Panc1 (cell line): ENCODE results near the gene DHDH.

Experiments used
- CTCF ChIP-seq: fragments of 450-650 bp; IDR thresholded peaks from 2 replicates; pipeline ENCODE4 v1.5.1; 2017; ENCODE audit warnings: mild to moderate bottlenecking
- REST ChIP-seq, 2 experiments: IDR thresholded peaks; 2 replicates each; pipeline ENCODE4 v1.6.1; 2011 to 2012; ENCODE audit warnings: low read depth in 2 of 2, control low read depth in 1 of 2, low read length in 1 of 2, mild to moderate bottlenecking in 1 of 2, moderate library complexity in 1 of 2; ENCODE audit not compliant: insufficient read depth in 1 of 2

GRCh38 chr19:48965806-48966540, 32.5 kb downstream of the DHDH start:
- TF ChIP-seq CTCF: no peak
- TF ChIP-seq REST (IDR thresholded peaks at IDR 0.05; ENCODE audit: insufficient read depth in 1 of 2, low read depth in 2 of 2, low read length in 1 of 2): no peak
